HG03139 (cell line): ENCODE measurements around the gene TMEM229B.

Source experiments
- ATAC-seq: cut with Tn5 transposase; IDR thresholded peaks from one replicate; pipeline ENCODE4 v1.9.1; 2021; ENCODE audit not compliant: unreplicated experiment

TMEM229B gene

DNA sequence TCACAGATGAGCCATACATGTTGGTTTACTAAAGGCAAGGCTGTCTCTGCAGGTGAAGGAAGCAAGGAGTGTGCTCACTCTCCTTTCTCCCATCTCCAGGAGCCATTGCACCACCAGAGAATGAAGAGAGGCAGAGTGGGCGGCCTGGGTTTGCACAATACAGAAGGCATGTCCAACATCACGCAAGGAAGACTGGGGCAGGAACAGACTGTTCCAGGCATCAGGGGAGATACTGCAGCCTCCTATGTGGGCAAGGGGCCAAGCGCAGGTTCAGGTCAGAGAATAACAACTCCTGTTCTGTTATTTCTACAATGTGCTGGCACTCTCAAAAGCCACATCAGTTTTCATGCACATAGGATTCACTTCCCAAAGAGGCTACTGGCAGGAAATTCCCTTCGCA lies 1.7 kb upstream of the TMEM229B start:
- no peak for ATAC-seq

DNA sequence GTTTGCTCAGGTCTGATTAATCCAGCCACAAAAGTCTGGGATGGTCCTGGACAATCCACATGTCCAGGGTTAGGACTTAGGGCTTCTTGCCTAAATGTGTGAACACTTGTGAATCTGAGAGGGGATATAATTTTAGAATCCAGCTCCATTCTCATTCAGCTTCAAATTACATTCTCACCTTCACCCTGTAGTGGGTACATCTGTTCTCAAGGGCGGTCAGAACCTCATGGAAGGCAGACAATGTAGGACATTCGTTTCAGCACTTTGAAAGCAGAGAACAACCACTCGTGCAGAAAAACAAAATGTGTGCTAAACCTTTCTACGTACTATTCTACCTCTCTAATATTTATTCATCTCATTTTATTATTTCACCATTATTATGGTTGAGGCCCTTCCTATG lies 1.2 kb downstream of the TMEM229B start:
- ATAC-seq, result no peak

- ATAC-seq, result no peak
Observed at GRCh38 chr14:67486890-67487289, 1.6 kb downstream of the TMEM229B start.

GRCh38 chr14:67485501-67486095 lies 2.9 kb downstream of the TMEM229B start:
- ATAC-seq, result no peak

GRCh38 chr14:67483579-67484285 lies 4.8 kb downstream of the TMEM229B start:
- no peak for ATAC-seq

- ATAC-seq, result no peak
Observed at GRCh38 chr14:67482231-67483164, 6.0 kb downstream of the TMEM229B start.

DNA sequence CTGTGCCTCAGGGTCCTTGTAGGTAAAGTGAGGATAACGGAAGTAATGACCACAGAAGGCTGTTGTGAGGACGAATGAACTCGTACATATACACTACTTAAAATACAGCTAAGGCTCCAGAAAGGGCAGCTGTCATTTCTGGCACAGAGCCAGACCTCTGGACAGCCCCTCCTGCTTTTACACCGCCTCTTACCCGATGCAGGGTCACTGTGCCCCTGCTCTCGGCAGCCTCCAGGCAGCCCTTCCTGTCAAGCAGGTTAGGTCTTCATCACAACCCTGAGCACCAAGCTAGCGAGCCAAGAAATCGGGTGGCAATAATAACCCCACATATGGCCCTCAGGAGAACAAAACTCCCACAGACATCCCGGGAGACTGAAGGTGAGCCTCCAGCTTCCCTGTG lies 8.5 kb downstream of the TMEM229B start:
- no peak for ATAC-seq

DNA sequence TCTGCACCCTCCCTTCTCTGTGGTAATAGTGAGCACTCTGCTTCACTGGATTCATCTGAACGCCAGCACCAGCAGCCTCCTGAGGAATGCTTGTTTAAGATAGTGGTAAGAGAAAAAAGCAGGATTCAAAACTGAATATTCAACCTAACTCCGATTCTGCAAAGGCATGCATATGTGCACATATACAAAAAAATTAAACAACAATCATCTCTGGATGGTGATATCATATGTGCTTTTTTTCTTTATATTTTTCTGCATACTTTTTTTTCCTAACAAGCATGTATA lies 9.8 kb downstream of the TMEM229B start:
- no peak for ATAC-seq

- no peak for ATAC-seq
Observed at GRCh38 chr14:67477926-67478799, 10.4 kb downstream of the TMEM229B start.

DNA sequence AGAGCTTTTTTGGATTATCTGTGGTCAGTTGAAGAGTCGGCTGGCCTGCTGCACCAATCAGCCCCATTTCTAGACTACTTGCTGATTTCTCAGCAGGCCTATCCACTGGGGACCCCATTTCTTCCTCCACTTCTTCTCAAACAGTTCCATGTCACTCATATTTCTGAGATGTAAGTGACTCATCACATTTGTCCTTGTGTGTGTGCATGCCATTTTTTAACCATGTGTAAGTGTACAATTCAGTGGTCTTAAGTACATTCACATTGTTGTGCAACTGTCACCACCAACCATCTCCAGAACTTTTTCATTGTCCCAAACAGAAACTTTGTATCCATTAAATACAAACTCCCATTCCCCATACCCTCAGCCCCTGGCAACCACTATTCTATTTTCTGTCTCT lies 14.2 kb downstream of the TMEM229B start:
- ATAC-seq, result no peak

GRCh38 chr14:67473290-67474082 lies 15.0 kb downstream of the TMEM229B start:
- no peak for ATAC-seq

- ATAC-seq, result no peak
Observed at GRCh38 chr14:67472726-67473125, 15.8 kb downstream of the TMEM229B start.

DNA sequence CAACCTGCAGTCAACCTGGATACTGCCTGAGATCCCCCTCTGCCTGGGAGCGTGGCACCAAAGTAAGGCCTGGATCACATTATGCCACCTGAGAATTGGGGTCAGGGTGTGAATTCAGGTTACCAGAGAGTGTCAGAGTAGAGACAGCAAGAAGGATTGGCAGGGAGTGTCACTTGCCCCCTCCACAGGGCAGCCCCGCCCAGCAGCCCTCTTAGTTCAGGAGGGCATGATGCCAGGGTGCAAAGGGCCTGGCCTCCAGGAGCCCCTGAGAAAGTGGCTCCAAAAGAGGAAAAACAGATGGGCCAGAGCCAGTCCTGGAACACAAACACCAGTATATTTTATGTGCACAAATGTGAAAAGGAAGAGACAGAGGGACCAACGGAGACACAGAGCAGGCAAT lies 18.6 kb downstream of the TMEM229B start:
- ATAC-seq, result no peak

DNA sequence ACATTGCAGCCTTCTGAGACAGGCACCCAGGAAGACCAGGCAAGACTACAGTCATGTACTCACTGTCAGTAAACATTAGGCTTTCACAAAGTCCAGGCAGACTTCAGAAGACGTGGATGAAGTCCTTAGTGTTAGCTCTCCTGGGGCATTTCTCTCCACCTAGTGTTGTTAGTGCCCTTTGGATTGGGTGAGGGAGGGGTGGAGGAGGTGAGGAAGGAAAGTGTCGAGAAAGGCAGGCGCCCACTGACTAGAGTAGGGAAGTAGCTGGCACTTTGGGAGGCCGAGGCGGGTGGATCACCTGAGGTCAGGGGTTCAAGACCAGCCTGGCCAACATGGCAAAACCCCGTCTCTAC lies 20.2 kb downstream of the TMEM229B start:
- ATAC-seq, result no peak

DNA sequence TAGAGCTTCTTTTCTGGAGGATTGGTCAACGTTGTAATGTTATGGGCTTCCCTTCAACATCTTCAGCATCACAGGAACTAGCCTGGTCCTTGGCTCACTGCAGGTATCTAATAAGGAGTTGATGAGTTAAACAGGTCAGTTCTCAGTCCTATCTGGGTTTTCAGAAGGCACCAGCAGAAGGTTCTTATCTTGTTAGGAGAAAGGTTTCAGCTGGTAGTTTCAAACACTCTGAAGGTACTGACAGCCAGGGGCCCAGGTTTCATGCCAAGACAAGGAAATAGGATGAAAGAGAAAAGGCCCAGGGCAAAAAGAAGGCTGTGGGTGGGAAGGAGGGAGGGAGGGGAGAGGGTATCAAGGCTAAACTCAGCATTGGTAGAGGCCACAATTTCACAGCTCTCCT lies 21.4 kb downstream of the TMEM229B start:
- ATAC-seq, result no peak

- no peak for ATAC-seq
Observed at GRCh38 chr14:67464879-67465278, 23.6 kb downstream of the TMEM229B start.

GRCh38 chr14:67464377-67464776 lies 24.1 kb downstream of the TMEM229B start:
- no peak for ATAC-seq

- ATAC-seq, result no peak
Observed at GRCh38 chr14:67463900-67464299, 24.6 kb downstream of the TMEM229B start.

GRCh38 chr14:67461996-67462395 lies 26.5 kb downstream of the TMEM229B start:
- no peak for ATAC-seq

DNA sequence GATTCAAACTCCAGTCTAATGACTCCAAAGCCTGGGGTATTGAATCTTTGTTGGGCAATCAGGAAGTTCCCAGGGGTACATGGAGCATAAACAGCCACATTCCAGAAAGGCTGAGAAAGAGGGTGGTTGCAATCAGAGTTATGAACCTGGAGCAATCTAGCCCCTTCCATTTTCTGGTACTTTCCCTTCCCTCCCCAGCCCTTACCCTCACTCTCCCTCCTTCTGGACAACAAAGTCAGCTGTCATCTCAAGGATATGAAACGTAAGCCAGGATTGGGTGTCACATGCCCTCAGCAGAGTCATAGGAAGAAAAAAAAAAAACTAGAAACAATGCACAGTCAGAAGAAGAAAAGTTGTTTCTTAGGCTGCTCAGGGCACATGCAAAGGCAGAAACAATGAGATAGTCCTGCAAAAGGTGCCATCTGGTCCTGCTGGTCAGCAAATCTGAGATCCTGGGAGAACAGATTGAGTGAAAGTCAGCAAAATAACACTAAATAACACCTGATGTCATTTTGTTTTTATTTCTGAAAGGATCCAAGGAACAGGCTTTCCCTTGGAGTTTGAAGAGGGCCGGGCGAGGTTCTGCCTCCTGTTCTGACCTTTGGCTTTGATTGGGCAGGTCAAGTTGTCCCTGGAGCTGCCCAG lies 27.1 kb downstream of the TMEM229B start:
- ATAC-seq, result no peak
